Sigmoid colon (tissue), 4 donors: ENCODE results near the gene ILKAP.

Experiments used
- CTCF ChIP-seq, 4 experiments: fragments of 450-650 bp in 3 of 4; fragments of 200-600 bp in 1 of 4; IDR thresholded peaks; one replicate each; pipeline ENCODE4 v1.5.1; 2016 to 2019; ENCODE audit warnings: antibody characterized with exemption in 4 of 4, mild to moderate bottlenecking in 3 of 4, moderate library complexity in 2 of 4
- EP300 ChIP-seq, 4 donors: sonication (generic); formaldehyde crosslinking; IDR thresholded peaks; one replicate each; pipeline ENCODE4 v1.6.1; 2017; ENCODE audit warnings: antibody characterized with exemption in 4 of 4
- POLR2A ChIP-seq, 2 donors: fragments of 450-650 bp; IDR thresholded peaks; one replicate each; pipeline ENCODE4 v1.6.1; 2016; ENCODE audit warnings: antibody characterized with exemption in 2 of 2, mild to moderate bottlenecking in 2 of 2, moderate library complexity in 2 of 2
- POLR2AphosphoS5 ChIP-seq, 4 donors: sonication (generic); formaldehyde crosslinking; IDR thresholded peaks; one replicate each; pipeline ENCODE4 v1.6.1; 2017; ENCODE audit warnings: antibody characterized with exemption in 4 of 4

GRCh38 chr2:238155051-238155760 lies 48.3 kb downstream of the ILKAP start:
- no peak for TF ChIP-seq EP300 (IDR thresholded peaks at IDR 0.05)
- TF ChIP-seq CTCF (IDR thresholded peaks at IDR 0.05), result no peak
- peak in 2 of 4 donors; percentile 14 to 52 for TF ChIP-seq POLR2AphosphoS5 (IDR thresholded peaks at IDR 0.05)
- TF ChIP-seq POLR2A (IDR thresholded peaks at IDR 0.05), result no peak
